Immature natural killer cell (primary cell): ENCODE results near the gene CA5A. TPM values are rescaled to one million over a fixed set of nuclear protein-coding genes. Genes with fewer than 3 reads are reported as not detected.
"Not testable (repeated sequence)": the region's sequence is repeated elsewhere in the genome, so short reads cannot be mapped to it uniquely, and the experiment has no call there.

ENCODE experiments used
- DNase-seq, 3 donors: peaks; one replicate each; pipeline ENCODE4 v3.0.0; 2022; ENCODE audit warnings: mixed read lengths in 1 of 3
- H3K27ac Mint-ChIP-seq, 6 donors: one replicate each; pipeline ENCODE4 v1.8.0; 2020; ENCODE audit warnings: mixed read lengths in 6 of 6, mild to moderate bottlenecking in 5 of 6, inconsistent platforms in 4 of 6, moderate library complexity in 3 of 6
- H3K27me3 Mint-ChIP-seq, 3 donors: one replicate each; pipeline ENCODE4 v1.8.0; 2020 to 2021; ENCODE audit warnings: low read depth in 3 of 3, mild to moderate bottlenecking in 3 of 3, mixed read lengths in 3 of 3, moderate library complexity in 3 of 3, inconsistent platforms in 1 of 3
- H3K36me3 Mint-ChIP-seq, 3 donors: one replicate each; pipeline ENCODE4 v1.8.0; 2020; ENCODE audit warnings: mixed read lengths in 3 of 3, inconsistent platforms in 2 of 3, mild to moderate bottlenecking in 2 of 3
- H3K4me1 Mint-ChIP-seq, 2 donors: one replicate each; pipeline ENCODE4 v1.8.0; 2020; ENCODE audit warnings: inconsistent platforms in 2 of 2, mild to moderate bottlenecking in 2 of 2, mixed read lengths in 2 of 2, moderate library complexity in 1 of 2
- H3K4me3 Mint-ChIP-seq, 5 donors: one replicate each; pipeline ENCODE4 v1.8.0; 2020; ENCODE audit warnings: mild to moderate bottlenecking in 5 of 5, mixed read lengths in 5 of 5, inconsistent platforms in 3 of 5, moderate library complexity in 3 of 5
- H3K9me3 Mint-ChIP-seq, 6 donors: one replicate each; pipeline ENCODE4 v1.8.0; 2020; ENCODE audit warnings: mild to moderate bottlenecking in 6 of 6, mixed read lengths in 6 of 6, inconsistent platforms in 4 of 6, moderate library complexity in 3 of 6
- polyA plus RNA-seq, 3 donors: library from polyadenylated mRNA; unstranded; fragments of 300-500 nt; fragmentation: Illumina TruSeq; gene quantifications; one replicate each; pipeline ENCODE4 v1.2.3, GENCODE V29; 2021

The CA5A gene
- polyA plus RNA-seq, 3 donors from 2014 or later: not detected

DNA sequence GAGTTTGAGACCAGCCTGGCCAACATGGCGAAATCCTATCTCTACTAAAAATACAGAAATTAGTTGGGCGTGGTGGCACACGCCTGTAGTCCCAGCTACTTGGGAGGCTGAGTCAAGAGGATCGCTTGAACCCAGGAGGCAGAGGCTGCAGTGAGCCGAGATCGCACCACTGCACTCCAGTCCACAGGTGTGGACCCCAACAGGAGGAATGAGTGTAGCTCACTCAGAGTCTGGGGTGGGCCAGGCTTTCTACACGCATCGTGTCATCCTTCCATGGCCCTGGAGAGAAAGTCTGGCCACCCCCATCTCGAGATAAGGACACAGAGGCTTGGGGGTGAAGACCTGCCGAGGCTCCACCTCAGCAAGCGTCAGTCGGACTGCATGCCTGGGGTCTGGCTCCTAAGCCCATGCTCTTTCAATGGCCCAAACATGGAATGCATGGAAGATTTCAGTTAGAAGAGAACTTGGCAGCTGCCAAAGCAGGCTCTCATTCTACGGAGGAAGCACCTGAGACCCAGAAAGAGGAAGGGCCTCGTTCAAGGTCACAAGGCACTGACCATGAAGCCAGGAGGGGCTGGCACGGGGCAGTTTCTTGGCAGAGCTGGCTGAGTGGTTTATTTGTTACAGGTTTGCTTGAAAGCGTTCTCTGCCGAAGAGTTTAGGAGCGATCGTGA lies 1.4 kb downstream of the CA5A start:
- not testable (repeated sequence) for H3K4me3 Mint-ChIP-seq, H3K27ac Mint-ChIP-seq, H3K9me3 Mint-ChIP-seq, H3K36me3 Mint-ChIP-seq, DNase-seq, H3K4me1 Mint-ChIP-seq, H3K27me3 Mint-ChIP-seq

DNA sequence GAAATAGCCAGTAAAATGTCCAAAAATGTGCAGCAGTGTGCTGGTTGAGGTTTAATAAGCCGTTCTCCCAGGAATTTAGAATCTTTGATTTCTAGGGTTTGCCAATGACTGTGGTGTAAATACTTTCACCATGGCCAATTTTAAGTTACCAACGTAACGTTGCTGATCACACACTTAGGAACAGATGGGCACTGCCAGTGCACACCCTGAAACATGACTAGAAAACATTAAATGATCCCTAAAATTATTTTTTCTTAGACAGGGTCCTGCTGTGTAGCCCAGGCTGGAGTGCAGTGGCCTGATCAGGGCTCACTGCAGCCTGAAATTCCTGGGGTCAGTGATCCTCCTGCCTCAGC lies 3.2 kb downstream of the CA5A start:
- H3K4me1 Mint-ChIP-seq: no peaks in the 10 kb centered on the region
- H3K4me3 Mint-ChIP-seq: no peak overlapping the region
- H3K27ac Mint-ChIP-seq: no peak overlapping the region
- no peaks in the 10 kb centered on the region for H3K9me3 Mint-ChIP-seq
- H3K27me3 Mint-ChIP-seq: peaks cover 0 to 1% (median 0%) of the 10 kb centered on the region in 3 donors
- DNase-seq: no peak
- no peaks in the 10 kb centered on the region for H3K36me3 Mint-ChIP-seq

DNA sequence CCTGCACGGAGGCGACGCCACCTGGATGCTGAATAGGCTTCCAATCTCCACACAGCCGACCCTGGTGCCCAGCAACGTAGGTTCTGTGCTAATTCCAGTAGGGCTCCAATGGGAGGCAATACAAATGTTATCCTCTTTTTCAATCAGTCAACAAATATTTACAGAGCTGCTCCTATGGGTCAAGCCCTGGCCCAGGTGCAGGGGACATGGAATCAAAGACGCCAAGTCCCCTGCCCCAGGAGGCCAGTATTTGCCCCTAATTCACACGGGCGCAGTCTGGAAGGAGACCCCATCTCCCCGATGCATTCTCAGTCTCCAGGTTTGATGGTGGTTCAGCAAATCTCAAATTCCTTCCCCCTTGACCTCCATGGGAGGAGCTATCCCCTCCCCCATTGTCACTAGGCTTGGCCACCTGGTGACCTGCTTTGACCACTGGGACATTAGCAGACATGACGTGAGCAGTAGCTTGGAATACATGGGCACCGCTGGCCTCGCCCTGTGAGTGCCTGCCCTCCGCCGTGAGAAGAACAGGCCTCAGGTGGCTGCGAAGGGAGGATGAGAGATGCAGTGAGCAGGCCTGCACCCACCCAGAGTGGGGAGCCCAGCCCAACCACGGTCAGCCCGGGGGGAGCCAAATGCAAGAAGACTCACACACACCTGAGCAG lies 3.7 kb downstream of the CA5A start:
- H3K4me3 Mint-ChIP-seq, H3K4me1 Mint-ChIP-seq, DNase-seq, H3K27ac Mint-ChIP-seq, H3K27me3 Mint-ChIP-seq, H3K36me3 Mint-ChIP-seq, H3K9me3 Mint-ChIP-seq: not testable (repeated sequence)

DNA sequence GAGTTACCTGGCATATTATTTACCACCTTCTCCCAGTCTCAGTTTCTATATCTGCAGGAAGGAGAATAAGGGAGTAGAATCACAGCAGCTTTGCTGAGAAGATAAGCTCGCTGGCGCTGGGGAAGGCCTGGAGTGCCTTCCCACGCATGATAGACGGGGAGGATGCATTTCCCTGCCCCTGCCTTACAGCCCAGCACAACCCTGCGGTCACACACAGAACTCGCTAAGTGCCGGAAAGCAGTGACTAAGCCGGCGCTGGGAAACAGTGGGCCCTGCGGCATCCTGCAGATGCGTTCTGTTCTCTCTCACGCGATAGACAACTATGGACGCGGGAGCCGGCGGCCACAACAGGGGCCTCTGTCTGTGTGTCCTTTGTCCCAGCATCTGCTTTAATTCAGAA lies 4.8 kb downstream of the CA5A start:
- no peaks in the 10 kb centered on the region for H3K36me3 Mint-ChIP-seq
- H3K27ac Mint-ChIP-seq: no peak overlapping the region
- no peaks in the 10 kb centered on the region for H3K4me1 Mint-ChIP-seq
- no peak overlapping the region for H3K4me3 Mint-ChIP-seq
- peaks cover 0 to 1% (median 0%) of the 10 kb centered on the region in 6 donors for H3K9me3 Mint-ChIP-seq
- DNase-seq: no peak
- peaks cover 0 to 3% (median 3%) of the 10 kb centered on the region in 3 donors for H3K27me3 Mint-ChIP-seq

DNA sequence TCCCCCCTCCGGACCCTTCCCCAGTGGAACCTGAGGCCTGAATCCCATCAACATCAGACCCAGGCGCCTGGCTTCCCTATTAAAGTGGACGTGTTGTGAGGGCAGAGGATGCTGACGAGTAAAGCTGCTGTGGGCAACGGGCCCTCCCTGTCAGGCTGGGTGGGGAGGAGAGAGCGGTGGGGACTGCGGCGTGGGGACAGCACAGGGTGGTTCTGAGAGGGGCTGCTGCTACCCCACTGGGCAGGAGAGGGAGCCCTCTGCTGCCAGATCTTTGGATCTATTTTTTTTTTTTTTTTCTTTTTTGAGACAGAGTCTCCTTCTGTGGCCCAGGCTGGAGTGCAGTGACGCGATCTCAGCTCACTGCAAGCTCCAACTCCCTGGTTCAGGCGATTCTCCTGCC lies 5.9 kb downstream of the CA5A start:
- Mint-ChIP-seq H3K27ac (no peak overlapping the region), H3K36me3 (no peaks in the 10 kb centered on the region)
- no peak for DNase-seq

DNA sequence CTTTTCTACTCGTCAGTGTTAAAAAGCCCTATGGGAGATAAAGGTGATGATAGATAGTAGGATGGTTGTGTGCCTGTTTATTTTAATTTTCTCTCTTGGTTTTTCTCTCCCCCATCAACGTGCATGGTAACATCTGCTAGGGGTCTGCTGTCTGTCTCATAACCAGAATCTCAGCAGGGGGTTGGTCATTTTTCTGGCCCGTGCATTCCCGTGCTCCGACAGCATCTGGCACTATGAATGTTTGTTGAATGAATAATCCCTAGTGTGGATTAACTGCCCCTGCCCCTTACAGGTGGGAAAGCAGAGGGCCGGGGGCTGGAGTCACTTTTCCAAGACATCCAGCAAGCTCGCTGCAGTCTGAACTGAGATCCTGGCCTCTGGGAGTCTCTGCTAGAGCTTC lies 6.3 kb downstream of the CA5A start:
- no peak overlapping the region for H3K27ac Mint-ChIP-seq
- peaks cover 0 to 7% (median 6%) of the 10 kb centered on the region in 3 donors for H3K27me3 Mint-ChIP-seq
- H3K36me3 Mint-ChIP-seq: no peaks in the 10 kb centered on the region
- H3K9me3 Mint-ChIP-seq: peaks cover 0 to 2% (median 0%) of the 10 kb centered on the region in 6 donors
- H3K4me3 Mint-ChIP-seq: no peak overlapping the region
- no peak for DNase-seq
- H3K4me1 Mint-ChIP-seq: no peaks in the 10 kb centered on the region

More for the DNA sequence above, 5.9 kb downstream of the CA5A start:
- Mint-ChIP-seq H3K27me3 (peaks cover 0 to 6% (median 5%) of the 10 kb centered on the region in 3 donors), H3K4me1 (no peaks in the 10 kb centered on the region), H3K9me3 (peaks cover 0 to 2% (median 0%) of the 10 kb centered on the region in 6 donors), H3K4me3 (no peak overlapping the region)

DNA sequence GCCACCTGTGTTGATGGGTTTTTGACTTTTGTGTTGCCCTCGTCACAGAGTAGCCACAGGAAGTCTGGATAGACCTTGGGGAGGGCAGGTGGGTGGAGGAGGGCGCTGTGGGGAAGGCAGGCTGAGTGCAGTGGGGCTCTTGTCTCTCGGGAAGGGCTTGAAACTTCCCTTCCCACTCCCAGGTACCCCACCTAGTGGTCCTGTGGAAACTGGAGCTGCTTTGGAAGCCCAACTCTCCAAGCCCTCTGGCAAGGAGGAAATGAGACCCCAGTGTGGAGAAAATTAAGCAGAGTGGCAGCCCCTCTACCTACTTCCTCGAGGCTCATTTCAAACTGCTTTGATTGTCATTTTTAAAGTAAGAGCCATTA lies 9.2 kb downstream of the CA5A start:
- Mint-ChIP-seq H3K4me3 (no peak overlapping the region), H3K27ac (no peak overlapping the region), H3K27me3 (peaks cover 0 to 10% (median 6%) of the 10 kb centered on the region in 3 donors), H3K36me3 (no peaks in the 10 kb centered on the region), H3K9me3 (peaks cover 0 to 2% (median 0%) of the 10 kb centered on the region in 6 donors), H3K4me1 (no peaks in the 10 kb centered on the region)
- no peak for DNase-seq

DNA sequence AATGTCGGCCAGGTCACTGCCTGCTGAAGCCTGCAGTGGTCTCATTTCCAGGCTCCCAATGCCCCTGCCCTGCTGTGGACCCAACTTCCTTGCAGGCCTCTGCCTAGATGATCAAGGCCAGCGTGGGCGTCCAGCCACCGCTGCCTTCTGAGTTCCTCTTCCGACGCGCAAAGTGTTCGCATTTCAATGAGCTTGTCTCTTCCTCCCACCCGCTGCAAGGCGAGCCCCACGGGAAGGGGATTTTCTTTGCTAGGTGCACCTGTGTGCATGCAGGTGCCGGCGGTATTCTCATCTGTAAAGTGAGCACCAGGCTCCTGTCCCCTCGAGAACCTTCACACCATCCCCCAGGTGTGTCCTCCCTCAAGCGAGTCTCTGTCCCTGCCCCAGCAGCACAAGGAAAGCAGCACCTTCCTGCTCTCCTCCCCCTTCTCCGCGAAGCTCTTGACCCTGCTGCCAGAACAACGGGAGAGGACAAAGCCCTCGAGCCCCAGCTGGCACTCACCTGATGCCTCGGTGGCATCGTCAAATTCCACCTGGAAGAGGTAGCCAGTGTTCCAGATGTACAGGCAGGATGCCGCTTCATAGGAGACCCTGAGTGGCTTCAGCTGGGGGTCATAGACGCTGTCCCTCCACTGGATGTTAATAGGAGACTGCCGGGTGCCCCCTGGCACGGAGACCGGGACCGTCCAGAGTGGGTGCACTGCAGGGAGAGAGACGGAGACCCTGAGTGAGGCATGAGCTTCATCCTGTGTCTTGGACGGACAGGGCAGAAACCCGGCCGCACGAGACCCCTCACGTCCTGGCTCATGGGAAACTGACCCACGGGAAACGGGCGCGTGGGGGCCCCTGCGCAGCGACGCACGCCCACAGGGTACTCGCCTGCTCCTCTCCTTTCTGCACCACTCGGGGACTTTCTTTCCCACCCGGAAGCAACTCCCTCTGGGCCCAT lies 9.8 kb downstream of the CA5A start:
- no peak for DNase-seq
- H3K4me3 Mint-ChIP-seq: no peak overlapping the region

DNA sequence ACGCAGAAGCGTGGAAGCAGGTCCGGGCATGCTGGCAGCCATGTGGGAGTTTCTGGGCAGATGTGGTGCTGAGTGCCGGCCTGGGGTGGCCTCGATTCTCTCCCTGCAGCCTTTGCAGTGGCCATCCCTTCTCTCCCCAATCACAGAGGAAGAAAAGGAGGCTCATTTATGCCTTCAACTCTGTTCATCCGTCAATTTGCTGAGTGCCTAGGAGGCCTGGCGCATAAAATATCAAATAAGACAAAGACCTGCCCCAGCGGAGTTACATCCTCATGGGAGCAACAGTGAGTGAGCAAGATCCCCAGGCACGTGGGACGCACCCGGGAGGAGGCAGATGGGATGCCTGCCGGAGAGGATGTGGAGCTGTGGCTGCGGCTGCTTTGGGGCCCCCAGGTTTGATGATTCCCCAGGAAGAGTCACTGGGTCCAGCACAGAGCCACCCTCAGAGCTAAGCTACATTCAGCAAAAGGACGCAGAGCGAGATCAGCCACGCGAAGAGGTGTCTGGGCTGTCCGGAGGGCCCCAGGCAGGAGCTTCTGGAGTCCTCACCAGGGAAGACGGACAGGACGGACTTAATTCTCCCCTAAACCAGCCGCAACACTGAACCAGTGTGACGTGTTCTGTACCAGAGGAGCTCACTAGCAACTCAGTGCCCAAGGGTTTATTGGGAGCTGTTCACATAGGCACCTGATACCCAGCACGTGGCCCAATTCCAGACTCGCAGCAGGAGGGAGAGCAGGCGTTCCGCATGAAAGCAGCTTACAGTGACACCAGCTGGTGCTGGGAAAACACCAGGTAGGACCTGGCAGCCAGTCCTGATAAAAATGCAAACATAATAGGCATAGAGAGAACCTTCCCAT lies 11.3 kb downstream of the CA5A start:
- no peak for DNase-seq
- H3K9me3 Mint-ChIP-seq: peaks cover 0 to 2% (median 0%) of the 10 kb centered on the region in 6 donors
- H3K4me3 Mint-ChIP-seq: no peak overlapping the region
- peaks cover 2 to 10% (median 6%) of the 10 kb centered on the region in 3 donors for H3K27me3 Mint-ChIP-seq
- H3K36me3 Mint-ChIP-seq: no peaks in the 10 kb centered on the region
- no peaks in the 10 kb centered on the region for H3K4me1 Mint-ChIP-seq
- no peak overlapping the region for H3K27ac Mint-ChIP-seq

More for the DNA sequence above, 9.8 kb downstream of the CA5A start:
- no peaks in the 10 kb centered on the region for H3K36me3 Mint-ChIP-seq
- H3K9me3 Mint-ChIP-seq: peaks cover 0 to 2% (median 0%) of the 10 kb centered on the region in 6 donors
- no peak overlapping the region for H3K27ac Mint-ChIP-seq
- peaks cover 2 to 10% (median 6%) of the 10 kb centered on the region in 3 donors for H3K27me3 Mint-ChIP-seq
- H3K4me1 Mint-ChIP-seq: no peaks in the 10 kb centered on the region

DNA sequence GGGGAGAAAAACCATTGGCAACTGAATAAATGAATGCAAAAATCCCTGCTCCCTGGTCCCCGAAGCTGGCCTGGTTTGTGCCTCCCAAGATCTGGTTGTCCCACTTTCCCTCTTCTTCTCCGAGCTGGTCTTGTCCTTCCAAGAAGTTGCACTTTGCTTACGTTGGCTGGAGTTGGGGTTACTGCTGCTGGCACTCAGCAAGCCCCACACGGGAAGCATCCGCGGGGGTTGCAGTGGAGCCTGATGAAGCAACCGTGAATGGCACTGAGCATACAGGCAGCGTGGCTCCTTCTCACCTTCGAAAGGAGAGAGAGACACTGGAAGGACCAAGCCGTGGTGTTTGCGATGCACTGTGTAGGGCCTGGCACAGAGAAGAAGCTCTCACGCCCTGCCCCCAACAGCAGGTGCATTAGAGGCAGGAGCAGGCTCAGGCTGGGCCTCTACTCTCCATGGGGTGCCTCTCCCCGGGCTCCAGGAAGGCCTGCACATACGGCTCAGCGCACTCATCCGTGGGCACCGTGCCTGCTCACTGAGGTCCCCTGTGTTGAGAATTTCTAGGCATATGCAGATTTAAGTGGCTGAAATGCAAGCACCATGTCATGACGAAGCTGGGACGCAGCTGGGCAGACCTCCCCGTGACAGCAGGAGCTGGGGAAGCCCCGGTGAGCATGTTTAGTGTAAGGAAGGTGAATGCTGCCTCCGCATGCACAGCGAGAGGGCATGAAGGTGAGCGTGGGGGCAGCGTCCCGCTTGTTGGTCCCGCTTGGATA lies 12.1 kb downstream of the CA5A start:
- Mint-ChIP-seq H3K4me1 (no peaks in the 10 kb centered on the region), H3K36me3 (no peaks in the 10 kb centered on the region), H3K4me3 (no peak overlapping the region), H3K27me3 (peaks cover 2 to 10% (median 6%) of the 10 kb centered on the region in 3 donors), H3K27ac (no peak overlapping the region), H3K9me3 (peaks cover 0 to 2% (median 0%) of the 10 kb centered on the region in 6 donors)
- DNase-seq: no peak

DNA sequence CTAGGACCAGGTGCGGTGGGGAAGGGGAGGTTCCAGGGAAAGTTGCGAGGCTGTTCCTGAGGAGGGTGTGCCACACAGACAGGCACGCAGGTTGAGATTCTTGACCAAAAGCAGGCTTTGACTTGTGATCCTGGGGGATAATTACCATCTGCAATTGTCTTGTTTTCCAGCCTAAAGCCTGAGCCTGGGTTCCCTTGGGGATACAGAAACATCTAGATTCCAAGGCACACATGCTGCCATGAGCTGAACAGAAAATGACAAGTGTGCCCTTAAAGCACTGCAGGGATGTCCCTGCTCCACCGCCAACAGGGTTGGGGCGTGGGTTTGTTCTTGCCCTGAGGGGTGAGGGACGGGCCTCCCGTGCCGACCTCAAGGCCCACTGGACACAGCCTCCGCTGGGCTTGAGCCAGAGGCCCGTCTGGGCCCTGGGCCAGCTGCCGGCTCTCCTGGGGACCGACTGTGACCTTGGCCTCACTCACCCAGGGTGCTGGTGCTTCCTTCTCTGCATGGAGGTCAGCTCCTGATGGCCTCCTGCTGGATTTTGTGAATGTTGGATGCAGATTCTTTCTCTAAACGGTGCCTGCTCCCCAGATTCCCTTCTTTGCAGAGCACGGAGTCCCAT lies 14.0 kb downstream of the CA5A start:
- Mint-ChIP-seq H3K27me3 (peaks cover 4 to 12% (median 11%) of the 10 kb centered on the region in 3 donors), H3K4me1 (no peaks in the 10 kb centered on the region), H3K9me3 (peaks cover 0 to 2% (median 0%) of the 10 kb centered on the region in 6 donors), H3K4me3 (no peak overlapping the region), H3K36me3 (no peaks in the 10 kb centered on the region), H3K27ac (no peak overlapping the region)
- no peak for DNase-seq

DNA sequence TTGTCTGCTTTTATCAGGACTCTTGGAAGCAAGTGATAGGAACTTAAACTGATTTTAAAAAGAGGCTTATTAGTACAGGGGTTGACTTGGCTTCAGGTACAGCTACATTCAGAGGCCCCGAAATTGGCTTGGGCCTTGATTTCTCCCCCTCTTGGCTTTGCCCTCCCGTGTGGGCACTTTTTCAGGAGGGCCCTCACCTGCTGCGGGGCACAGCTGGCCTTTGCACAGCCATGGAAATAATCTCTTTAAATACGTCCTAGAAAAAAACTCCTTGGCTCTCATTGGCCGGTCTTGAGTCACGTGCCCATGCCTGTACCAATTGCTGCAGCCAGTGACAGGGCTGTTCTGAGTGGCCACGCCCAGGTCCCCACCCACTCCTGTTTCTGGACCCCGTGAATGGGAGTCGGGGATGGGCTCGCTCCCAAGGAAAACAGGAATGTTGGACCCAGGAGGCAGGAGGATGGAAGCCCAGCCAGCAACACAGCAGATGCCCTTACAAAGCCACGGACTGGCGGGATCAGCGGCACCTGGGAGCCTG lies 15.0 kb downstream of the CA5A start:
- Mint-ChIP-seq H3K4me3 (no peak overlapping the region), H3K27ac (no peak overlapping the region), H3K4me1 (no peaks in the 10 kb centered on the region), H3K36me3 (no peaks in the 10 kb centered on the region), H3K27me3 (peaks cover 4 to 9% (median 5%) of the 10 kb centered on the region in 3 donors), H3K9me3 (no peaks in the 10 kb centered on the region)
- no peak for DNase-seq
